D721Med (cell line): Measurements from ENCODE around the gene LMX1B.

Source experiments
- DNase-seq: peaks from one replicate; pipeline ENCODE4 v3.0.0; 2011; ENCODE audit warnings: low spot score; ENCODE audit not compliant: insufficient read length
- FAIRE-seq: peaks from 2 replicates; lab custom pipeline; 2011; peaks lifted over from hg19 to GRCh38; lab: Jason Lieb, UNC
- CTCF ChIP-seq: IDR thresholded peaks from 2 replicates; pipeline ENCODE4 v1.5.1; 2012; ENCODE audit warnings: mild to moderate bottlenecking, control low read depth; ENCODE audit not compliant: insufficient read depth; ENCODE audit errors: missing control alignments

Gene LMX1B

GRCh38 chr9:126642010-126642744, 28.4 kb downstream of the LMX1B start:
- no peak for TF ChIP-seq CTCF
- DNase-seq (no peak), FAIRE-seq (no peak)

GRCh38 chr9:126642839-126643238, 29.1 kb downstream of the LMX1B start:
- FAIRE-seq = no peak
- no peak for DNase-seq
- no peak for TF ChIP-seq CTCF

GRCh38 chr9:126643945-126644527, 30.3 kb downstream of the LMX1B start:
- FAIRE-seq (no peak), DNase-seq (no peak)
- TF ChIP-seq CTCF = no peak

- TF ChIP-seq CTCF = no peak
- no peak for FAIRE-seq
Measured at GRCh38 chr9:126646162-126646561, 32.4 kb downstream of the LMX1B start.

GRCh38 chr9:126647585-126648411, 34.1 kb downstream of the LMX1B start:
- FAIRE-seq = no peak
- DNase-seq = no peak
- TF ChIP-seq CTCF = no peak

More at GRCh38 chr9:126646162-126646561, 32.4 kb downstream of the LMX1B start:
- DNase-seq = no peak

GRCh38 chr9:126649477-126649876, 35.7 kb downstream of the LMX1B start:
- TF ChIP-seq CTCF = no peak
- DNase-seq = no peak
- no peak for FAIRE-seq
